ENCODE results near the gene REXO4. TPM values are rescaled to one million over a fixed set of nuclear protein-coding genes. Genes with fewer than 3 reads are reported as not detected.

The REXO4 gene
- total and polyA plus RNA-seq, 9 of the 15 experiments (the other 6 are each of a cell fraction or from before 2014, with no cell fraction given) = 3.4 to 72.9 (median 31.1) TPM

GRCh38 chr9:133374612-133375115, 43.1 kb downstream of the REXO4 start (continued):
- no peak for TF ChIP-seq MGA (IDR thresholded peaks at IDR 0.05)
- no peak for TF ChIP-seq ZNF23 (CRISPR knock-in tag; IDR thresholded peaks at IDR 0.05)
- no peak for TF ChIP-seq ZNF146 (CRISPR knock-in tag; IDR thresholded peaks at IDR 0.05; ENCODE audit: unreplicated experiment)
- no peak for TF ChIP-seq ZBTB11 (CRISPR knock-in tag; IDR thresholded peaks at IDR 0.05)
- TF ChIP-seq PYGO2 (tag; IDR thresholded peaks at IDR 0.05) = no peak
- TF ChIP-seq CEBPB (tag; IDR thresholded peaks at IDR 0.05) = peak; percentile 65; the same call in 1 of the 2 replicates
- TF ChIP-seq MECOM (CRISPR knock-in tag; IDR thresholded peaks at IDR 0.05) = no peak
- peak; percentile 45 for TF ChIP-seq ZNF316 (IDR thresholded peaks at IDR 0.05)
- no peak for TF ChIP-seq ZSCAN32 (CRISPR knock-in tag; IDR thresholded peaks at IDR 0.05)
- TF ChIP-seq CEBPG (CRISPR knock-in tag; IDR thresholded peaks at IDR 0.05) = peak; percentile 60; the same call in 1 of the 2 replicates
- TF ChIP-seq CEBPG (tag; conservative IDR thresholded peaks at IDR 0.05 in 1 of 2, IDR thresholded peaks at IDR 0.05 in 1 of 2) = peak in 1 of 2 experiments; percentile 69; a peak in 2 of 4 replicates
- no peak for TF ChIP-seq ELF1 (tag; IDR thresholded peaks at IDR 0.05)
- TF ChIP-seq CHD1 (IDR thresholded peaks at IDR 0.05; ENCODE audit: low read length) = no peak
- no peak for TF ChIP-seq HDAC3 (IDR thresholded peaks at IDR 0.05; ENCODE audit: borderline replicate concordance, partially characterized antibody)
